Neural progenitor cell (in vitro differentiated cells): Measurements from ENCODE around the gene RNF169.

Experiments
- CTCF ChIP-seq: fragments of 200-600 bp; sonication (generic); IDR thresholded peaks from 2 replicates; pipeline ENCODE4 v1.5.1; 2017; ENCODE audit warnings: antibody characterized with exemption, mild to moderate bottlenecking
- EZH2 ChIP-seq: fragments of 200-600 bp; sonication (generic); IDR thresholded peaks from 2 replicates; pipeline ENCODE4 v1.6.1; 2017; ENCODE audit warnings: antibody characterized with exemption, mild to moderate bottlenecking, moderate library complexity
- EZH2phosphoT487 ChIP-seq: fragments of 200-600 bp; sonication (generic); IDR thresholded peaks from 2 replicates; pipeline ENCODE4 v1.6.1; 2017; ENCODE audit warnings: antibody characterized with exemption

- TF ChIP-seq CTCF (no peak), EZH2 (no peak), EZH2phosphoT487 (no peak)
Measured at GRCh38 chr11:74723511-74723910, 25.1 kb upstream of the RNF169 start.
